ENCODE measurements around the gene TUT7. TPM values are rescaled to one million over a fixed set of nuclear protein-coding genes. Genes with fewer than 3 reads are reported as not detected.

The TUT7 gene
- total and polyA plus RNA-seq, 8 donors: 11.9 to 143 (median 46.2) TPM

- Histone ChIP-seq H3K27me3 (no peaks in the 10 kb centered on the region), H3K27ac (no peak overlapping the region), H3K4me1 (no peaks in the 10 kb centered on the region), H3K36me3 (no peaks in the 10 kb centered on the region), H3K9me3 (peaks cover 0 to 8% (median 4%) of the 10 kb centered on the region in 4 donors), H3K4me3 (no peak overlapping the region)
- no peak for TF ChIP-seq POLR2A (IDR thresholded peaks at IDR 0.05)
- no peak for TF ChIP-seq POLR2AphosphoS5 (IDR thresholded peaks at IDR 0.05)
- TF ChIP-seq CTCF (IDR thresholded peaks at IDR 0.05): no peak
- no peak for TF ChIP-seq EP300 (IDR thresholded peaks at IDR 0.05)
- DNase-seq: no peak
- intact Hi-C loops (cut with DNase I; ENCODE audit: low total_unique reads): no loop called here
Measured at GRCh38 chr9:86250123-86250522, 104.1 kb downstream of the TUT7 start.

GRCh38 chr9:86248746-86249145, 105.5 kb downstream of the TUT7 start:
- Histone ChIP-seq H3K4me1 (no peaks in the 10 kb centered on the region), H3K27ac (no peak overlapping the region), H3K27me3 (no peaks in the 10 kb centered on the region), H3K4me3 (no peak overlapping the region), H3K9me3 (peaks cover 0 to 8% (median 4%) of the 10 kb centered on the region in 4 donors), H3K36me3 (no peaks in the 10 kb centered on the region)
- DNase-seq: no peak
- intact Hi-C loops (cut with DNase I; ENCODE audit: low total_unique reads): no loop called here
- TF ChIP-seq POLR2AphosphoS5 (IDR thresholded peaks at IDR 0.05): no peak
- no peak for TF ChIP-seq CTCF (IDR thresholded peaks at IDR 0.05)
- no peak for TF ChIP-seq EP300 (IDR thresholded peaks at IDR 0.05)
- TF ChIP-seq POLR2A (IDR thresholded peaks at IDR 0.05): no peak
- WGBS, 5 donors: 81 to 87% (median 85%) methylated on average over 4 of the region's 4 CpGs

- no peak for TF ChIP-seq POLR2A (IDR thresholded peaks at IDR 0.05)
- Histone ChIP-seq H3K36me3 (no peaks in the 10 kb centered on the region), H3K27ac (no peak overlapping the region), H3K9me3 (no peaks in the 10 kb centered on the region), H3K27me3 (no peaks in the 10 kb centered on the region), H3K4me1 (no peaks in the 10 kb centered on the region), H3K4me3 (no peak overlapping the region)
- DNase-seq: peak in 1 of 2 donors; percentile 49
- intact Hi-C loops (cut with DNase I; ENCODE audit: low total_unique reads): no loop called here
- WGBS, 5 donors: 42 to 55% (median 49%) methylated on average over 6 of the region's 6 CpGs
Measured at GRCh38 chr9:86246752-86247161, 107.5 kb downstream of the TUT7 start.

- intact Hi-C loops (cut with DNase I; ENCODE audit: low total_unique reads): no loop called here
- peak in 1 of 2 donors; percentile 14 for DNase-seq
- Histone ChIP-seq H3K27ac (no peak overlapping the region), H3K4me3 (no peak overlapping the region), H3K9me3 (no peaks in the 10 kb centered on the region), H3K27me3 (no peaks in the 10 kb centered on the region), H3K36me3 (no peaks in the 10 kb centered on the region), H3K4me1 (no peaks in the 10 kb centered on the region)
- WGBS, 5 donors: 26 to 42% (median 39%) methylated on average over 2 of the region's 2 CpGs
- TF ChIP-seq CTCF (IDR thresholded peaks at IDR 0.05): no peak
- TF ChIP-seq POLR2A (IDR thresholded peaks at IDR 0.05): no peak
- no peak for TF ChIP-seq EP300 (IDR thresholded peaks at IDR 0.05)
Measured at GRCh38 chr9:86242071-86242470, 112.1 kb downstream of the TUT7 start.

- Histone ChIP-seq H3K9me3 (no peaks in the 10 kb centered on the region), H3K36me3 (no peaks in the 10 kb centered on the region), H3K27ac (no peak overlapping the region), H3K27me3 (no peaks in the 10 kb centered on the region), H3K4me3 (no peak overlapping the region), H3K4me1 (no peaks in the 10 kb centered on the region)
- 69 to 80% (median 73%) methylated on average over 7 of the region's 7 CpGs for WGBS, 5 donors
- no peak for TF ChIP-seq POLR2AphosphoS5 (IDR thresholded peaks at IDR 0.05)
- TF ChIP-seq CTCF (IDR thresholded peaks at IDR 0.05): no peak
- no peak for TF ChIP-seq EP300 (IDR thresholded peaks at IDR 0.05)
- TF ChIP-seq POLR2A (IDR thresholded peaks at IDR 0.05): no peak
- intact Hi-C loops (cut with DNase I; ENCODE audit: low total_unique reads): no loop called here
- no peak for DNase-seq
Measured at GRCh38 chr9:86241216-86241615, 113.0 kb downstream of the TUT7 start.
